ENCODE results near the gene FAM163B. TPM values are rescaled to one million over a fixed set of nuclear protein-coding genes. Genes with fewer than 3 reads are reported as not detected.
A peak's percentile ranks its signal among the peaks of the same experiment; 100 is the strongest.

Gene FAM163B
- total RNA-seq, 1 experiment from 2014 or later: not detected

DNA sequence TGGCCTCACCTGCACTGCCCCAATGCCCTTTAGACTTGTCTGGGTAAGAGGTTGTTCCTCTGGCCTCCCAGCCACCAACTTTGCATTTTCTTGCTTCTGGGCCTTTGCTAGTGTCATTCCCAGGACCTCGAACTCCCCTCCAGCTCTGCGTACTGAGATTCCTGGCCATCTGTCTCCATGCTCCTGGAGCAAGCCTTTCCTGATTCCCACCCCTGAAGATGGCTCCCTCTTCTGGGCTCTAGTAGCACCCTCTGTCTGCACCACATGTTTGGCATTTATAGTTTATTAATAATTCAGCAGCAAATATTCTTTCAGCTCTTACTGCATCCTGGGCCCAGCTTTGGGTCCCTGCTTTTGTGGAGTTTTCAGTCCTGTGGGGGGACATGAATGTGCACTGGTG is 14.9 kb downstream of the FAM163B start:
- no peaks in the 10 kb centered on the region for H3K36me3 ChIP-seq
- peaks cover 11% of the 10 kb centered on the region; the same call in 1 of the 2 replicates for H3K9me3 ChIP-seq
- no peak for DNase-seq
- no peak overlapping the region for H3K4me3 ChIP-seq
- H3K27me3 ChIP-seq: no peaks in the 10 kb centered on the region

DNA sequence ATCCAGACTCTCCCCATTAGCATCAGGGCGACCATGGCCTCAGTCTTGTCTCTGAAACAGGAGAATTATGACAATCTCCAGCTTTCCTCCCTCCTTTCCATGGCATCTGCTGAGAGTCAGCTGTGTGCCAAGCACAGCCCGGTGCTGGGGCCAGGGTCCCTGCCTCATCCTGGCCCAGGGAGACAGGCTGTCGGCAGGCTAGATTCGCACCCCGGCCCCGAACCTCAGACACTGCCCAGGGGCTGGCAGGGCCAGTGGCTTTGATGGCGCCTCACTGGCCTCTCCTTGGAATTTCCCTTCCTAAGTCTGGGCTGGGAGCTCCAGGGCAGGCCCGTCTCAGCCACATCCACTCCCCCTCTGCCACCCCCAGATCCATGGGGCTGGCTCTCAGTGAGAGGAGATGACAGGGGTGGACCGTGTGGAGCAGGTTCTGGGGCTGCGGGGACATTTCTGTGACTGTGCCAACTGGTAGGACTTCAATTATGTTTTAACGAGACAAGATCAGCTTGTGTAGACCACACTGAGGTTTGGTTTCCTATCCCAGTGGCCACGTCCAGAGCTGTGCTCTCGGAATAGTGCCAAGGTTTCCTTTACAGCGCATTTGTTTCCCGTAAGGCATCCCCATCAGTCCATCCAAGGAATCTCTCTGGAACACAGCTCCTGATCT is 15.5 kb downstream of the FAM163B start:
- DNase-seq: no peak

DNA sequence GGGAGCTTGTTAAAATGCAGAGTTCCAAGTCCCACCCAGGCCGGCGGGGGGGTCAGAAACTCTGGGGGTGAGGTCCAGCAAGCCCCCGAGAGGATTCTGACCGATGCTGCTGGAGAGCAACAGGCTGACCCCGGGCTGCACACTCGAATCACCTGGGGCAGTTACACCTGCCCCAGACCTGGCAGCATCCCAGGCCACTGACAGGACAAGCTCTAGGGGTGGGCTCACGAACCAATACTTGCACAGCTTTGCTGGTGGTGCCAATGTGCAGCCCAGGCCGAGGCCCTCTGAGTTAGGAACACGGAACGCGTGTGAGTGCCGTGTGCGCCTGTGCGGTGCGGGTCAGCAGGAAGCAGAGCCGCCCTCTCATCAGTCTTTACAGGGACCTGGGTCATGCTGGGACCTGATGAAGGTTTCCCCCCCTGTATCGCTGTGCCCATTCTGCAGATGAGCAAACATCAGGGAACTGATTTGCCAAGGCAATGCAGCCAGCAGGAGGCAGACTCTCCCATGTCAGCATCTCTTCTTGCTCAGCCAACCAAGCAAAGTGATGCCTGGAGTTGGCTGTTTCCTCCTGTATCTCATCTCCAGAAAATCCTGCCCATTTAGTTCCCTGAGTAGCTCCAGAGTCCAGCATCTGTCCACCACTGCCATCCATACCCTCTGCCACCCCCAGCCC is 16.3 kb downstream of the FAM163B start:
- no peaks in the 10 kb centered on the region for H3K36me3 ChIP-seq
- no peaks in the 10 kb centered on the region for H3K27me3 ChIP-seq
- H3K4me3 ChIP-seq: no peak overlapping the region
- H3K9me3 ChIP-seq: peaks cover 11% of the 10 kb centered on the region; the same call in 1 of the 2 replicates
- no peak for DNase-seq

More for the DNA sequence above, 15.5 kb downstream of the FAM163B start:
- Histone ChIP-seq H3K4me3 (no peak overlapping the region), H3K36me3 (no peaks in the 10 kb centered on the region), H3K27me3 (no peaks in the 10 kb centered on the region), H3K9me3 (peaks cover 11% of the 10 kb centered on the region; the same call in 1 of the 2 replicates)

DNA sequence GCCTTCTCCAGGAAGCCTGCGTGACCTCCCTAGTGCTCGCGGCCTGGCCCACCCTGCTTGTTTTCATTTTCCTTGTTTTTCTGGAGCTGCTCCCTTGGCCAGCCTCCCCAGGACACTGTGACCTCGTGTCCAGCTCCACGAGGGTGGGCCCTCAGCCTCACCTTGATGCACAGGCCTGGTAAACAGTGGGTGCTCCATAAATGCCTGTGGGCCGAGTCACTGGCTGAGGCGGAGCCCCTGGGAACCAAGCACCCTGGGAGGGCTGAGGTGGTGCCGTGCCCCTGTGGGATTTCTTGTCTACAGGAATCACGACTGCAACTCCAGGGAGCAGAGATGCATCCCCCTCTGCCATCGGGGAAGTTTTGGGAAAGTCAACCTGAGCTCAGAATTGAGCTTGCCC is 17.2 kb downstream of the FAM163B start:
- H3K4me3 ChIP-seq: no peak overlapping the region
- H3K36me3 ChIP-seq: no peaks in the 10 kb centered on the region
- DNase-seq: no peak

DNA sequence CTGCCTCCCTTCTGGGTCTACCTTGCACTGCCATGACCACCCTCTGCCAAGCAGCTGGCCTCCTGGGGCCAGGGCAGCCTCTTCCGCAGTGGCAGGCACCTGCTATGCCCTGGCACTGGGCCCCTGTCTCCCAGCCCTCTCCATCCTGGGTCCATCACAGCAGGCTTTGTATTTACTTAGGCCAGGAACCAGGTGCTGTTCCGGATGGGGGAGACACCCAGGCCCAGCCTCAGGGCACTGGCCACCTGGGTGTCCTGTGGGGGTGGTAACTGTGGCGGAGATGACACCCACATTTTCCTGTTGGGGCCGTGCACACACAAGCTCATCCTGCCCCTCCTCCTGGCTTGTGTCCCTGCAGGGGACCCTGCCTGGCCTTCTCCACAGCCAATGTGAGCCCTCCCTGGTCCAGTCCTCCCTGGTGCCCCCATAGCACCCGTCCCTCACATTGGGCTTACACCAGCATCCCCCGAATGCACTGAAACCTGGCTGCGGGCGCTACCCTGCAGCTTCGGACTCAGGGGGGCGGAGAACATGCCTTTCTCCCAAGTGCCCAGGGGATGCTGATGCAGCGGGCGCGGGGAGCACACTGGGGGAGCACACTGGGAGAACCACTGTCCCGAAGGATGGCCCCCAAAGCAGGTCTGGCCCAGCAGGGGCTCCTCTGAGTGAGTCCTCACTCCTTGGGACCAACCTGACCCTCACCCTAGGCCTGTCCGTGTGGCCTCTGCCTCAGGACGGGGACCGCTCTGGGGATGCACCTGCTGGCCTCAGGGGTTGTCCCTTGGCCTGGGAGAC is 17.9 kb downstream of the FAM163B start:
- Histone ChIP-seq H3K9me3 (no peaks in the 10 kb centered on the region), H3K4me3 (no peak overlapping the region), H3K27me3 (no peaks in the 10 kb centered on the region; the same call in 1 of the 2 replicates), H3K36me3 (no peaks in the 10 kb centered on the region)
- DNase-seq: no peak

More for the DNA sequence above, 17.2 kb downstream of the FAM163B start:
- no peaks in the 10 kb centered on the region for H3K27me3 ChIP-seq
- H3K9me3 ChIP-seq: peaks cover 4% of the 10 kb centered on the region; the same call in 1 of the 2 replicates

DNA sequence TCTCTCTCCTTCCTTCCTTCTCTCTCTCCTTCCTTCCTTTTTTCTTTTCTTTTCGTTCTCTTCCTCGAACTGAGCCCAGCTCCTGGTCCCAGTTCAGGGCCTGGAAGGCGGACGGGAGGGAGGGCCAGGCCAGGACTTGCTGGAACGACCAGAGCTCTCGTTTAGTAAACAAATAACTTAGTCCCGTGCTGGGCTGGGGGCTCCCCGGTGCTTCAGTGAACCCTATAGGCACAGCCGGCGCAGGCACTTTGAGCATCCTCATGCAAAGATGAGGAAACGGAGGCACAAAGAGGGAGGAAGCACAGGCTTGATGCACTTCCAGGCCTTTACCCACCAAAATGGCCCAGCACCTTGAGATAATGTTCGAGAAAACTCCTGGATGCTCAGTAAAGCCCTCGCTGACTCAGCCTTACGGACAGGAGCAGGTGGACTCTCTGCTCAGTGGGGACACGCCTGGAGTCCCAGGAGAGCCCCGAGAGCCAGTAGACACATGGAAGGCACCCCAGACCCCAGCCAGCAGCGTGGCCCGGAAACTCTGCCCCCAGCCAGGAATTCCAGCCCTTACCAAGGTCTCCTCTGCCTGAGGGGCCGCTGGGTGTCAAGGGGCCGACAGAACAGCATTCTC is 18.8 kb downstream of the FAM163B start:
- peaks cover 6% of the 10 kb centered on the region for H3K27me3 ChIP-seq
- DNase-seq: no peak
- H3K4me3 ChIP-seq: no peak overlapping the region
- H3K36me3 ChIP-seq: no peaks in the 10 kb centered on the region
- H3K9me3 ChIP-seq: no peaks in the 10 kb centered on the region

DNA sequence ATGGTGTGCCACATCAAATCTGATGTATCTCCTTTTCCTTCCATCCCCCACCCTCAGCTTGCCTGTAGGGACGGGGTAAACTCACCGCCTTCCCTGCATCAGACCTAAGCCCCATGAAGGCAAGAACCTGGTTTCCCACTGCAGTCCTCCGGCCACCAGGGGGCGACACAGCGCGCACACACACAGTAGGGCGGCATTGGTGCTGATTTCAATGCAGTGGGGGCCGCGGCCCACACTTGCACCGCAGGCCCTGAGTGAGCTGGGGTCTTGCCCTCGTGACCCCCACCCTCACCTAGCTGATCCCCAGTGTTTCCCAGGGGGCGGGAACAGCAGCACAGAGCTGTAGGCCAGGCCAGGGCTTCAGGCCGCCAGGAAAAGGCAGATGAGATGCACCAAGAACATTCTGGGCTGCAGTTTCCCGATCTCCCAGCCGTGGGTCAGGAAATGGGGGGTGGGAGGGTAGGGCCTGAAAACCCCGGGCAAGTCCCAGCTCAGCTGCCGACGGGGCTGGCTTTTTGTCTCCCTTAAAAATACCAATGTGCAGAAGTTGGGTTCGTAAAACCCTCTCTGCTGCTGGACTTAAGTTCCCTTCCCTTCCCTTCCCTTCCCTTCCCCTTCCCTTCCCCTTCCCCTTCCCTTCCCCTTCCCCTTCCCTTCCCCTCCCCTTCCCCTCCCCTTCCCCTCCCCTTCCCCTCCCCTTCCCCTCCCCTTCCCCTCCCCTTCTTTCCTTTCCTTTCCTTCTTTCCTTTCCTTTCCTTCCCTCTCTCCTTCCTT is 19.5 kb downstream of the FAM163B start:
- no peaks in the 10 kb centered on the region for H3K9me3 ChIP-seq
- no peaks in the 10 kb centered on the region for H3K36me3 ChIP-seq
- H3K4me3 ChIP-seq: no peak overlapping the region
- DNase-seq: no peak
- peaks cover 6% of the 10 kb centered on the region for H3K27me3 ChIP-seq

DNA sequence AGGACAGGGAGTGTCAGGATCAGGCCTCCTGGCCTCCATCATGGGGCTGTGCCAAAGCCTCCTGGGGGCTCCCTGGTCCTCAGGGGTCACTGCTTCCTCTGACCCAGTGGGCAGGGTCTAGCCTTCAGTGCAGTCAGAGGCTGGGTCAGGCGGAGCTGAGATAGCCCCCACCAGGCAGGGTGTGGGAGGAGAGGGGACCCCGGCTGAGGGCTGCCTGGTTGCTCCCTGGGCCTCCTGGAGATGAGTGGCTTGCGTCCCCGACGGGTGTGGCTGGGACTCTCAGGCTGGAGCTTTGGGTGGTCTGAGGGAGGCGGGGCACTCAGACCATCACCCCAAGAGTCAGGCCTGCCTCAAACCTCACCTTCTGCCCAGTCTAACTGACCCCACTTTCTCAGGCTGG is 21.7 kb downstream of the FAM163B start:
- Histone ChIP-seq H3K4me3 (no peak overlapping the region), H3K9me3 (no peaks in the 10 kb centered on the region), H3K27me3 (peaks cover 6% of the 10 kb centered on the region), H3K36me3 (no peaks in the 10 kb centered on the region)
- no peak for DNase-seq

DNA sequence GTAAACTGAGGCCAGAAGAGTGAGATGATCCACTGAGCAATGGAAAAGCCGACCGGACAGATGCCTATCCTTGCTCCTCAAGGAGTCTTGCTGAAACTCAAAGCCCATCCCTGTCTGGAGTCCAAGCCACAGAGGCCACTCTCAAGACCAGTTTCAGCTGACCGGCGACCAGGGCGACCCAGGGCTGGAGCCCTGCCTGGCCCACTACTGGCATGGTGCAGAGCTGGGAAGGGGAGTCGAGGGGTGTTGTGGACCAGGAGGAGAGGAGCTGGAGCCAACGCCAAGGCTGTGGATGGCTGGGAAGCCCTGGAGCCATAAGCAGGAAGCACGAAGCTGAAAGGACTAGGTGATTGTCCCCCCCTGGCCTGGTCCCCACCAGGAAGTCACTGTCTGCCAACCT is 22.1 kb downstream of the FAM163B start:
- Histone ChIP-seq H3K9me3 (no peaks in the 10 kb centered on the region), H3K36me3 (no peaks in the 10 kb centered on the region), H3K27me3 (peaks cover 6% of the 10 kb centered on the region), H3K4me3 (no peak overlapping the region)
- DNase-seq: no peak

DNA sequence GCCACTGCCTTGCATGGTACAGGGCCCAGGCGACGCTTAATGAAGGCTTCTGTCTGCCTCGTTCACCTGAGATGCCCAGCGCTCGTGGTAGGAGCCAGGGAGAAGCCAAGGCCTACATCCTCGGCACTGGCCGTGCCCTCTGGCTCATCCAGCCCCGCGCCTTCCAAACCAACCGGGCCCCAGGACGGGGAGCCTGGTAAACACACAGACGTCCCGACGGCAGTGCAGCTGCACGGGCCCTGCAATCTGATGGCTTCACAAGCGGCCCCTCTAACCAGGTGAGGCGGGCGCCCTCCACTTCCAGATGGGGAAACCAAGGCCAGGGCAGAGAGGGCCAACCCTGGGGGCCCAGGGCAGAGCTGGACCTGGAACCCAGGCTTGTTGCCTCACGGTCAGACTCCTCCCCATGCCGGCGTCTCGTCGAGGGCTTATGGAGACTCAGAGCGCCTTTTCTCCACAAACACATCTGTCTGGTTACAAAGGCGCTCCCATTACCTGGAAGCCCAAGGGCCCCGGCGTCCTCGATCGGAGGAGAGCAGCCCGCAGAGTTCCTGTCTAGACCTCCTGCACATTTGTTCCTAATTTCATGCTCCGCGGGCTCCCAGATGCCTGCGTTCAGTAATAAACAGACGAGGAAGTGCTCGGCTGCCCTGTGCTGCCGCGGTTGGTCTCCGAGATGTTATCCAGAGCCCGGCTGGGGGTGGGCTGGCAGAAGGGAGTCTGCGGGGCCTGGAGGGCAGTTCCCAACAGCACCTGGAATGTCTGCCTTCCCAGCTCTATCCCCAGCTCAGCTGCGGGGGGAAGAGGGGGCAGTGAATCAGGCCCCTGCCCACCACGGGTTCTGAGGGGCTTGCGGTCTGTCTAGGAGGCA is 23.5 kb downstream of the FAM163B start:
- DNase-seq: no peak
- H3K9me3 ChIP-seq: no peaks in the 10 kb centered on the region
- no peaks in the 10 kb centered on the region for H3K36me3 ChIP-seq
- H3K4me3 ChIP-seq: no peak overlapping the region
- H3K27me3 ChIP-seq: peaks cover 6% of the 10 kb centered on the region

DNA sequence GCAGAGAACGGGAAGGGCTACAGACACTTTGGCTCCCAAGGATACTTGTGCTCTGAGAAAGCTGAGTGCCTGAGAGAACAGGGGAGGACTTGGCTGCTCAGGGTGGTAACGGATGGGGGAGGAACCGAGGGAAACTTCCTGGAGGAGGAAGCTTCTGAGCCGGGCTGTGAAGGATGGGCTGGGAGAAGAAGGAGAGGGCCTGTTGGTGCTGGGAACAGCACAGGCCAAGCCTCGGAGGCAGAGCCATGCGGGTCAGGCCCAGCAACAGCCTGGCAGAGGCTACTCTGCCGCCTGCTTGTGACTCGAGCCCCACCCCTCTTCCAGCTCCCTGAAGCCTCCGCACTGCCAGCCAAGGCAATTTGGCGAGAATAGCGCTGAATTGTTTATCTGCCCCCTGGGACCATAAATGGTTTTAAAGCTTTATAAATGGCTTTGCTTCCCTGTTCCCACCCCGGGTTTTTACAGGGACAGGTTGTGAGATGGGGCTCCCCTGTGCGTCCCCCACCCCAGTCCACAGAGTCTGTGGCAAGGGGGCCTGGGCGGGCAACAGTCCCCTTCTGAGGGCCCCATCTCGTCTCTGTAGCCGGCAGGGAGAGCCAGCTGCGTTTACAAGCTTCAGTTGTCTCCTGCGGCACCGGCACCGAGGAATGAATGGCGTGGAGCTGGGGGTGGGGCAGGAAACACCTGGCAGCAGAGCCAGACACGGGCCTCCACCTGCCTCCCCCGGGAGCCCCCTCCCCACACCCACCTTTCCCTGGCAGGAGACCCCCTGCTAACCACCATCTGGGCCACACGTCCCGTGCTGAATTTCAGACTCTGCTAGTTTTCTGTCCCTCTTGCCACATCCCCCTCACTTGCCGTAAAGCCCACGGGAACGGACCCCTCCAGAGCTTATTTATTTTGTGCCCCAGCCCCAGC is 24.4 kb downstream of the FAM163B start:
- Histone ChIP-seq H3K36me3 (no peaks in the 10 kb centered on the region), H3K27me3 (peaks cover 6% of the 10 kb centered on the region), H3K9me3 (no peaks in the 10 kb centered on the region), H3K4me3 (no peak overlapping the region)
- peak; percentile 56 for DNase-seq

DNA sequence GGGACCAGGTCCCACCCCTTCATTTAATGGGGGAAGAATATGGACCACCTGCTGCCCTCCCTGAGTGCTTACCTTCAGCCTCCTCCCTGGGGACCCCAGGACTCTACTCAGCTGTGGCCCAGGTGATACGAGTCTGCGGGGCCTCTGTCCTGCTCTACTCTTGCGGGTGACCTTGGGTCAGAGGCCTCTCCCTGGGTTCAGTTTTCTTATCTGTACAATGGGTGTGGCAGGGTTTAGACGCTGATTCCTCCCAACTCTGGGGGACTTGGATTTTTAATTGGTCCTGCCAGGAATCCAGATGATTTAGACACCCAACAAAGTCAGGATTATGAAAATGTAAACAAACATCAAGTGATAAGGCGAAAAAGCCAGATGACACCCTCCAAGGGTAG is 25.0 kb downstream of the FAM163B start:
- H3K27me3 ChIP-seq: peaks cover 6% of the 10 kb centered on the region
- no peaks in the 10 kb centered on the region for H3K9me3 ChIP-seq
- no peaks in the 10 kb centered on the region for H3K36me3 ChIP-seq
- no peak overlapping the region for H3K4me3 ChIP-seq
- no peak for DNase-seq

DNA sequence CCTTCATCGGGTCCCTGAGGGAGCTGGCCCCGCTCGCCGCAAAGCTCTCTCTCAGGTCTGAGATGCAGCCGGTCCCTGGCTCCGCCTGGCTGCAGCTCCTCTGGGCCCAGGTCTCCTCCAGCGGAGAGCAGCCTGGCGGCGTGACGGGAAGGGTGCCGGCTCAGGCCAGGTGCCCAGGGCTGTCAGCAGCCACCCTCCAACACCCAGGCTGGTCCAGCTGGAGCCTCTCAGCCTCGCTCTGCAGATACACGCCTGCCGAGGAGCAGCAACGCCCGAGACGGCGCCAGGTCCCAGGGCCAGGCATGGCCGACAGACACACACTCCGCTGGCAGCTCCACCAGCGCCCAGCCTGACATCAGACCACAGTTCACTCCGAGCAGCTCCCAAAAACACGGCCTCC is 25.6 kb downstream of the FAM163B start:
- no peak for DNase-seq
- Histone ChIP-seq H3K27me3 (peaks cover 6% of the 10 kb centered on the region), H3K4me3 (no peak overlapping the region)

DNA sequence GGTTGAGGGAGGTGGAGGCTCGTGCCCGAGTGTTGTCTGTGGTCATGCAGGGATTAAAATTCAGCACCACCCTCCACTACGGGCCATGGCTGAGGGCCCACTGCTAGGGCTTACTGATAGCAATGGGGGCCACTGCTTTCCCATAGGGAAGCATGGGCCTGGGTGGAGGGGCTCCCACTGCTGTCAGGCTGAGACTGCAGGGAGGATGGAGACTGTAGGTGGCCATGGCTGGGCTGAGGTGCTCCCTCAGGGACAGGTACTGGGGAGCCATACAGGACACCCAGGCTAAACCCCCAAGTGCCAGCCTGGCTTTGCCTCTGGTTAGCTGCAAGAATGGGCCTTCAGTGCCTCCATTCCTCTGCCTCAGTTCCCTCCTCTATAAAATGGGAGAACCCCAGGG is 26.1 kb downstream of the FAM163B start:
- no peak for DNase-seq
- Histone ChIP-seq H3K36me3 (no peaks in the 10 kb centered on the region), H3K4me3 (no peak overlapping the region), H3K27me3 (peaks cover 6% of the 10 kb centered on the region), H3K9me3 (no peaks in the 10 kb centered on the region)

More for the DNA sequence above, 25.6 kb downstream of the FAM163B start:
- Histone ChIP-seq H3K36me3 (no peaks in the 10 kb centered on the region), H3K9me3 (no peaks in the 10 kb centered on the region)
